Mesendoderm (in vitro differentiated cells): ENCODE data around the gene ATXN7L1.

ENCODE experiments used
- DNase-seq: peaks from one replicate; pipeline ENCODE4 v3.0.0; 2013
- H2AK5ac ChIP-seq: 2 replicates; pipeline ENCODE4 v1.6.1; 2013; ENCODE audit warnings: low read length, inconsistent platforms
- H2BK120ac ChIP-seq: 2 replicates; pipeline ENCODE4 v1.6.1; 2013; ENCODE audit warnings: low read depth, mild to moderate bottlenecking, low read length, moderate library complexity, mixed read lengths
- H2BK15ac ChIP-seq: replicated peaks from 2 replicates; pipeline ENCODE4 v1.6.1; 2013; ENCODE audit warnings: low read depth, mild to moderate bottlenecking, moderate library complexity
- H2BK5ac ChIP-seq: 2 replicates; pipeline ENCODE4 v1.6.1; 2013; ENCODE audit warnings: low read length, inconsistent platforms
- H3K18ac ChIP-seq: 2 replicates; pipeline ENCODE4 v1.6.1; 2013; ENCODE audit warnings: mild to moderate bottlenecking, low read length, mixed read lengths
- H3K23ac ChIP-seq: one replicate; pipeline ENCODE4 v1.6.1; 2013; ENCODE audit warnings: low read length
- H3K27ac ChIP-seq: 2 replicates; pipeline ENCODE4 v1.5.1; 2013; ENCODE audit warnings: low read depth, mild to moderate bottlenecking, inconsistent platforms, low read length, moderate library complexity
- H3K27me3 ChIP-seq: 2 replicates; pipeline ENCODE4 v1.6.1; 2013; ENCODE audit warnings: low read length, control low read depth, mild to moderate bottlenecking, inconsistent platforms; ENCODE audit not compliant: insufficient read depth, poor library complexity
- H3K36me3 ChIP-seq: 2 replicates; pipeline ENCODE4 v1.6.1; 2013; ENCODE audit warnings: low read length, inconsistent platforms; ENCODE audit not compliant: control insufficient read depth, insufficient read depth
- H3K4ac ChIP-seq: one replicate; pipeline ENCODE4 v1.6.1; 2013; ENCODE audit warnings: low read depth, mild to moderate bottlenecking, low read length, moderate library complexity
- H3K4me1 ChIP-seq: 2 replicates; pipeline ENCODE4 v1.6.1; 2013; ENCODE audit warnings: low read depth, low read length, inconsistent platforms; ENCODE audit not compliant: control insufficient read depth
- H3K4me2 ChIP-seq: 2 replicates; pipeline ENCODE4 v1.6.1; 2013; ENCODE audit warnings: low read length
- H3K4me3 ChIP-seq: 2 replicates; pipeline ENCODE4 v1.5.1; 2013; ENCODE audit warnings: mild to moderate bottlenecking, low read length
- H3K56ac ChIP-seq: one replicate; pipeline ENCODE4 v1.6.1; 2013; ENCODE audit warnings: low read length
- H3K79me1 ChIP-seq: 2 replicates; pipeline ENCODE4 v1.6.1; 2013; ENCODE audit warnings: low read length, inconsistent platforms
- H3K79me2 ChIP-seq: 2 replicates; pipeline ENCODE4 v1.6.1; 2013; ENCODE audit warnings: mild to moderate bottlenecking, low read length; ENCODE audit not compliant: control insufficient read depth, insufficient read depth
- H3K9ac ChIP-seq: 2 replicates; pipeline ENCODE4 v1.6.1; 2013; ENCODE audit warnings: low read length, inconsistent platforms
- H4K5ac ChIP-seq: one replicate; pipeline ENCODE4 v1.6.1; 2013; ENCODE audit warnings: low read length
- H4K8ac ChIP-seq: one replicate; pipeline ENCODE4 v1.6.1; 2013; ENCODE audit warnings: low read depth, mild to moderate bottlenecking, control low read depth, low read length, moderate library complexity
- WGBS: extraction: QIAGEN DNeasy Blood & Tissue Kit; methylation state at CpG from one replicate; pipeline ENCODE4 v1.1.7; 2013; ENCODE audit warnings: low lambda C conversion rate, missing lambda C conversion rate; ENCODE audit not compliant: insufficient coverage; ENCODE audit errors: extremely low coverage; 5-methylcytosine and 5-hydroxymethylcytosine counted together

Gene ATXN7L1

DNA sequence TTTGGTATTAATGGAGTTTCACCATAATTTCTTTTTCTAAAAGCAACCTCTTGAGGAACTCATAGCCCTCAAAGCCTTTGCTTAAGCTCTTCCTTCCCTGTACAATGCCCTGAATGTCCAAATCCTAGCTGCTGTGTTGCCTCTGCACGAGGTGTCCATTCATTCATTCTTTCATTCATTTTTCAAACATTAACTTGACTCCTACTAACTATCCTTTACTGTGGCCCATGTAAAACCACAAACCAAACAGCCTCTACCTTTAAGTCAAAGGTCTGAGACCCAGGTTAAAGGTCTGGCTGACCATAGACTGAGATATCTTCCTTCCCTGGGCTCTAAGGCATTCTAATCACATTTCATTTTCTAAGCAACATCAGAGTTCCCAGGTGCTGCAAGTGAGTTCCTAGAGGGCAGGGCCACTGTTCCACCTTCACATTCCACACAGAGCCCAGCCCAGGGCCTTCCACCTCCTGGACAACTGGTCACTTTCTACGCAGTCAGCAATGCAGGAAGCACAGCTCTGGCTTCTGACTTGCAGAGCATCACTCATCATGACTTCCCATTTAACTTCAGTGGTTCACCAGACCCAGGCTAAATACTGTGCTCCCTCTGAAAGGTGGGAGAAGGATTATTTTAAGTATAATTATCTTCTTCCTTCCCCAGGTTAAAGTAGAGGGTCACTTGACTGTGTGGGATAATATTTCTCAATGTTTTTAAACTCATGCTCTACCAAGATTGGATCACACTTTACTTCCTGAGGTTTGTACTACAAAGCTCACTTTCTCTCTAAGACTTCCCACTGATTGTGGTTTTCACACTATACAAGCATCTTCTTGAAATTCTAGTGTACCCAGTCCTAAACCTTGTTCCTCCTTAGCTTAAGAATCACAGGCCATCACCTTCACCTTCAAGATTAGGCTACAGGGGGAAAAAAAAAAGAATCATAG lies 19.1 kb downstream of the ATXN7L1 start:
- no peak overlapping the region for H3K23ac ChIP-seq
- no peak overlapping the region for H3K4me2 ChIP-seq
- no peak overlapping the region for H3K4ac ChIP-seq
- H2BK5ac ChIP-seq: no peak overlapping the region
- no peak overlapping the region for H4K5ac ChIP-seq
- H3K9ac ChIP-seq: no peak overlapping the region
- H2BK120ac ChIP-seq: no peak overlapping the region
- no peak overlapping the region for H2BK15ac ChIP-seq
- H3K79me2 ChIP-seq: peaks cover 2% of the 10 kb centered on the region
- DNase-seq: no peak
- H3K18ac ChIP-seq: no peak overlapping the region
- H4K8ac ChIP-seq: no peak overlapping the region
- no peak overlapping the region for H3K56ac ChIP-seq
- no peaks in the 10 kb centered on the region for H3K36me3 ChIP-seq
- H3K79me1 ChIP-seq: peaks cover 14% of the 10 kb centered on the region
- no CpG with 5 or more reads among the region's 2 CpGs for WGBS
- no peak overlapping the region for H3K27ac ChIP-seq
- H2AK5ac ChIP-seq: no peak overlapping the region
- H3K4me3 ChIP-seq: no peak overlapping the region
- H3K4me1 ChIP-seq: peaks cover 2% of the 10 kb centered on the region
- H3K27me3 ChIP-seq: no peaks in the 10 kb centered on the region

- Histone ChIP-seq H2BK5ac (no peak overlapping the region), H2BK15ac (no peak overlapping the region), H3K27ac (no peak overlapping the region), H3K23ac (no peak overlapping the region), H3K79me2 (peaks cover 2% of the 10 kb centered on the region), H3K4me1 (peaks cover 6% of the 10 kb centered on the region), H3K4me3 (no peak overlapping the region), H3K56ac (no peak overlapping the region), H3K36me3 (no peaks in the 10 kb centered on the region), H3K79me1 (peaks cover 10% of the 10 kb centered on the region), H3K9ac (no peak overlapping the region), H3K18ac (no peak overlapping the region), H2AK5ac (no peak overlapping the region), H4K5ac (no peak overlapping the region), H3K4ac (no peak overlapping the region), H3K27me3 (no peaks in the 10 kb centered on the region), H2BK120ac (no peak overlapping the region), H3K4me2 (no peak overlapping the region), H4K8ac (no peak overlapping the region)
- DNase-seq: no peak
These were observed 21.9 kb downstream of the ATXN7L1 start for GRCh38 chr7:105854498-105854897.

DNA sequence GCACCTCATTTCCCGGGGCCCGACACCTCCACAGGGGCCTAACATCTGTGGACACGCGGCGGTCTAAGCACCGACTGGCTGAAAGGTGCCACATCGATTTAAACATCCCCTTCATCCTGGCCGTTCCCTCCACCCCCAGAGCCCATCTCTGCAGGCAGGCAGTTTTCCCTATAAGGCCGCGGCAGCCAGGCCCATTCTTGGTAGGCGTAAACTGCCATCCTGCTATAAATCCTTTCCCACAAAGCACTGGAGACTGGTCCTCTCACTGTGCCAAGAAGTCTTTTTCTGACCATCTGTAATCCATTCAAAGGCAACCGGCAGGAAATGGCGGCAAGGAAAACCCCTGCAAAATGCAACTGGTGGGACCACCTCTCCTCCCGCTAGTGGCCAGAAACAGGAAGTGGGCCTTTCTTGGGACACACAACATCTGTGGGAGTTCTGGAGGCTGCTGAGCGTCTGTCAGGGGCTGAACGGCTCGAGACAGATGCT lies 22.4 kb downstream of the ATXN7L1 start:
- DNase-seq: no peak
- Histone ChIP-seq H4K8ac (no peak overlapping the region), H3K4me3 (no peak overlapping the region)

GRCh38 chr7:105851064-105851463 lies 25.3 kb downstream of the ATXN7L1 start:
- no peak overlapping the region for H3K27ac ChIP-seq
- peak overlapping the region; percentile 71 for H3K56ac ChIP-seq
- H3K9ac ChIP-seq: no peak overlapping the region
- no peak overlapping the region for H3K4me3 ChIP-seq
- no peak overlapping the region for H3K23ac ChIP-seq
- H3K18ac ChIP-seq: no peak overlapping the region
- no peak overlapping the region for H4K5ac ChIP-seq
- DNase-seq: no peak
- no peak overlapping the region for H2AK5ac ChIP-seq
- no peaks in the 10 kb centered on the region for H3K36me3 ChIP-seq
- peaks cover 9% of the 10 kb centered on the region for H3K79me1 ChIP-seq
- H4K8ac ChIP-seq: no peak overlapping the region
- H3K79me2 ChIP-seq: peaks cover 6% of the 10 kb centered on the region
- H3K4ac ChIP-seq: no peak overlapping the region
- H3K4me2 ChIP-seq: no peak overlapping the region
- H2BK120ac ChIP-seq: no peak overlapping the region
- no peak overlapping the region for H2BK15ac ChIP-seq
- no CpG with 5 or more reads among the region's 5 CpGs for WGBS
- no peaks in the 10 kb centered on the region for H3K27me3 ChIP-seq
- no peak overlapping the region for H2BK5ac ChIP-seq
- H3K4me1 ChIP-seq: peaks cover 12% of the 10 kb centered on the region

More for the DNA sequence above, 22.4 kb downstream of the ATXN7L1 start:
- Histone ChIP-seq H3K79me1 (peaks cover 9% of the 10 kb centered on the region), H3K9ac (no peak overlapping the region), H3K36me3 (no peaks in the 10 kb centered on the region), H2AK5ac (no peak overlapping the region), H3K4me2 (no peak overlapping the region), H4K5ac (no peak overlapping the region), H3K18ac (no peak overlapping the region), H3K79me2 (peaks cover 2% of the 10 kb centered on the region), H2BK15ac (no peak overlapping the region), H3K56ac (no peak overlapping the region), H2BK120ac (no peak overlapping the region), H3K27ac (no peak overlapping the region), H3K4ac (no peak overlapping the region), H2BK5ac (no peak overlapping the region), H3K27me3 (no peaks in the 10 kb centered on the region), H3K4me1 (peaks cover 9% of the 10 kb centered on the region), H3K23ac (no peak overlapping the region)
- WGBS: no CpG with 5 or more reads among the region's 17 CpGs

DNA sequence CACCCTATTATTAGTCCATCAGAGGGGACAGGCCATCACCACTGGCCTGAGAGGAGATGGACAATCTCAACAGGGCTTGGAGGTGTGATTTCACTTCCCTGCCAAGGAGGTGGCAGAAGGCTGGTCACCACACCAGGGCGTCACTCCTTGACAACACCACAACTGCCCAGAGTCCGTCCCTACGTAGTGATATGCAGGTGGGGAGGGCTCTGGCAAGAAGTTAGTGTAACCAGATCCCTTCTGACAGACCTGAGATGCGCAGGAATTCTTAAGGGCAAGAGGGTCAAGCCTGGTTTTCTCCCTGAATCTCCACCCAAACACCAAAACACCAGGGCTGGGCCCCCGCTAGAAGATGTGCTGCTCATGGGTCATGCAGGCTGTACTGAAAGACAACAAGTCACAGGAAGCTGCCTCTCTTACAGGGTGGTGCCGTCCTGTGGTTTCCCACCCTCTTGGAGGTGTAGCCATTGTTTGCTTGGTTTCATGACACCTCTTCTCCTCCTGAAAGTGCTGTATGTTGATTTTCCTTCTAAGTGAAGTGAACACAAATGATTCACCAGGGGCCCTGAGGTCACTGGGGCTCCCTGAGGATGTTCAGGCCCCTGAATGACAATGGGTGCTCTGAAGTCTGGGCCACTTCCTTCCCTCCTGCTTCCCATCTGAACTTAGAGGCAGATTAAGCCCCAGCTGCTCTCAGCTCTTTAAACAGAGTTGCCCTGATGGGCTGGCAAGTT lies 27.1 kb downstream of the ATXN7L1 start:
- H2AK5ac ChIP-seq: peak overlapping the region; percentile 70
- no CpG with 5 or more reads among the region's 6 CpGs for WGBS
- H3K18ac ChIP-seq: no peak overlapping the region
- H3K79me2 ChIP-seq: peaks cover 6% of the 10 kb centered on the region
- peak overlapping the region; percentile 69 for H3K56ac ChIP-seq
- no peak overlapping the region for H3K4ac ChIP-seq
- H3K23ac ChIP-seq: peak overlapping the region; percentile 54
- no peaks in the 10 kb centered on the region for H3K36me3 ChIP-seq
- H2BK5ac ChIP-seq: peak overlapping the region; percentile 56
- H3K9ac ChIP-seq: no peak overlapping the region
- no peak overlapping the region for H3K4me2 ChIP-seq
- no peak overlapping the region for H2BK120ac ChIP-seq
- no peaks in the 10 kb centered on the region for H3K27me3 ChIP-seq
- H3K4me3 ChIP-seq: no peak overlapping the region
- H4K5ac ChIP-seq: no peak overlapping the region
- H3K4me1 ChIP-seq: peaks cover 12% of the 10 kb centered on the region
- DNase-seq: peak; percentile 94
- peaks cover 9% of the 10 kb centered on the region for H3K79me1 ChIP-seq
- H4K8ac ChIP-seq: no peak overlapping the region
- no peak overlapping the region for H2BK15ac ChIP-seq
- H3K27ac ChIP-seq: peak overlapping the region; percentile 69
